SK-N-SH treated with all-trans-retinoic acid at 6 μM for 48 hours (cell line): ENCODE measurements around the gene ADAMTS2.

Experiments
- TOX ChIP-seq: fragments of 250-450 bp; sonication (Bioruptor Pico); IDR thresholded peaks from 2 replicates; pipeline ENCODE4 v1.8.0; 2021; ENCODE audit warnings: mild to moderate bottlenecking, moderate library complexity, borderline replicate concordance
- ZFP3 ChIP-seq: fragments of 250-450 bp; sonication (Bioruptor Pico); IDR thresholded peaks from 2 replicates; pipeline ENCODE4 v1.5.0; 2020; ENCODE audit warnings: mild to moderate bottlenecking, moderate library complexity
- ZFP30 ChIP-seq: fragments of 450-650 bp; formaldehyde crosslinking; IDR thresholded peaks from 2 replicates; pipeline ENCODE4 v1.5.0; 2022; ENCODE audit warnings: mild to moderate bottlenecking, moderate library complexity
- TF ChIP-seq, protein P1 (sequence below): fragments of 250-450 bp; sonication (Bioruptor Pico); IDR thresholded peaks from 2 replicates; pipeline ENCODE4 v1.8.0; 2020; ENCODE audit warnings: mild to moderate bottlenecking, moderate library complexity, borderline replicate concordance
- TF ChIP-seq, protein P2 (sequence below): fragments of 250-450 bp; sonication (Bioruptor Pico); IDR thresholded peaks from 2 replicates; pipeline ENCODE4 v1.5.1; 2020; ENCODE audit warnings: low read depth, mild to moderate bottlenecking, moderate library complexity

DNA sequence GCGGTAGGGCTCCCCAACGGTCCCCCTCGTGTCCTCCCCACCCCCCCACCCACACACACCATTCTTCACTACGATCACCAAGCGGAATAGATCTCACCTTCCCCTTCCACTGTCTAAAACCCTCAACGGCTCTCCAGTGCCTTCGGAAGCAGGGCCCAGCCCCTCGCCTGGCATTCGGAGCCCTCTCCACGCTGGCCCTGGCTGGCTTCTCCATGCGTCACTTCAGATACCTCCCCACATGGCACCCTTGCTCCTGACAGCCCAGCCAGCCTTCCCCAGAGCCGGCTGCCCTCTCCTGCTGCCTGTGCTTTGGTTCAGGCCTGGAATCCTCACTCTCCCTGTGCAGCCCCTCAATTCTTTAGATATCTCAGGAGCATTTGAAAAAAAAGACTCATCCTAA, 158.5 kb downstream of the ADAMTS2 start:
- TF ChIP-seq, protein P1, sequence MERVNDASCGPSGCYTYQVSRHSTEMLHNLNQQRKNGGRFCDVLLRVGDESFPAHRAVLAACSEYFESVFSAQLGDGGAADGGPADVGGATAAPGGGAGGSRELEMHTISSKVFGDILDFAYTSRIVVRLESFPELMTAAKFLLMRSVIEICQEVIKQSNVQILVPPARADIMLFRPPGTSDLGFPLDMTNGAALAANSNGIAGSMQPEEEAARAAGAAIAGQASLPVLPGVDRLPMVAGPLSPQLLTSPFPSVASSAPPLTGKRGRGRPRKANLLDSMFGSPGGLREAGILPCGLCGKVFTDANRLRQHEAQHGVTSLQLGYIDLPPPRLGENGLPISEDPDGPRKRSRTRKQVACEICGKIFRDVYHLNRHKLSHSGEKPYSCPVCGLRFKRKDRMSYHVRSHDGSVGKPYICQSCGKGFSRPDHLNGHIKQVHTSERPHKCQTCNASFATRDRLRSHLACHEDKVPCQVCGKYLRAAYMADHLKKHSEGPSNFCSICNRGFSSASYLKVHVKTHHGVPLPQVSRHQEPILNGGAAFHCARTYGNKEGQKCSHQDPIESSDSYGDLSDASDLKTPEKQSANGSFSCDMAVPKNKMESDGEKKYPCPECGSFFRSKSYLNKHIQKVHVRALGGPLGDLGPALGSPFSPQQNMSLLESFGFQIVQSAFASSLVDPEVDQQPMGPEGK (CRISPR knock-in tag) = no peak
- TF ChIP-seq TOX (no peak), ZFP30 (CRISPR knock-in tag) (no peak), ZFP3 (no peak)
- TF ChIP-seq, protein P2, sequence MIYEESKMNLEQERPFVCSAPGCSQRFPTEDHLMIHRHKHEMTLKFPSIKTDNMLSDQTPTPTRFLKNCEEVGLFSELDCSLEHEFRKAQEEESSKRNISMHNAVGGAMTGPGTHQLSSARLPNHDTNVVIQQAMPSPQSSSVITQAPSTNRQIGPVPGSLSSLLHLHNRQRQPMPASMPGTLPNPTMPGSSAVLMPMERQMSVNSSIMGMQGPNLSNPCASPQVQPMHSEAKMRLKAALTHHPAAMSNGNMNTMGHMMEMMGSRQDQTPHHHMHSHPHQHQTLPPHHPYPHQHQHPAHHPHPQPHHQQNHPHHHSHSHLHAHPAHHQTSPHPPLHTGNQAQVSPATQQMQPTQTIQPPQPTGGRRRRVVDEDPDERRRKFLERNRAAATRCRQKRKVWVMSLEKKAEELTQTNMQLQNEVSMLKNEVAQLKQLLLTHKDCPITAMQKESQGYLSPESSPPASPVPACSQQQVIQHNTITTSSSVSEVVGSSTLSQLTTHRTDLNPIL (CRISPR knock-in tag) = no peak
